ENCODE measurements around the gene PJVK. TPM values are rescaled to one million over a fixed set of nuclear protein-coding genes. Genes with fewer than 3 reads are reported as not detected.

PJVK gene
- total and polyA plus RNA-seq, 2 of the 13 experiments (the other 11 are each of a cell fraction or from before 2014, with no cell fraction given), result 1.2 to 2.6 TPM

GRCh38 chr2:178450774-178451525 lies at the start of gene PJVK, which contains the start of gene PRKRA (continued):
- TF ChIP-seq TFDP2 (CRISPR knock-in tag; IDR thresholded peaks at IDR 0.05), result peak; percentile 77
- peak; percentile 74; the same call in 1 of the 2 replicates for TF ChIP-seq ZNF775 (CRISPR knock-in tag; IDR thresholded peaks at IDR 0.05; ENCODE audit: borderline replicate concordance)
- TF ChIP-seq, protein P1, sequence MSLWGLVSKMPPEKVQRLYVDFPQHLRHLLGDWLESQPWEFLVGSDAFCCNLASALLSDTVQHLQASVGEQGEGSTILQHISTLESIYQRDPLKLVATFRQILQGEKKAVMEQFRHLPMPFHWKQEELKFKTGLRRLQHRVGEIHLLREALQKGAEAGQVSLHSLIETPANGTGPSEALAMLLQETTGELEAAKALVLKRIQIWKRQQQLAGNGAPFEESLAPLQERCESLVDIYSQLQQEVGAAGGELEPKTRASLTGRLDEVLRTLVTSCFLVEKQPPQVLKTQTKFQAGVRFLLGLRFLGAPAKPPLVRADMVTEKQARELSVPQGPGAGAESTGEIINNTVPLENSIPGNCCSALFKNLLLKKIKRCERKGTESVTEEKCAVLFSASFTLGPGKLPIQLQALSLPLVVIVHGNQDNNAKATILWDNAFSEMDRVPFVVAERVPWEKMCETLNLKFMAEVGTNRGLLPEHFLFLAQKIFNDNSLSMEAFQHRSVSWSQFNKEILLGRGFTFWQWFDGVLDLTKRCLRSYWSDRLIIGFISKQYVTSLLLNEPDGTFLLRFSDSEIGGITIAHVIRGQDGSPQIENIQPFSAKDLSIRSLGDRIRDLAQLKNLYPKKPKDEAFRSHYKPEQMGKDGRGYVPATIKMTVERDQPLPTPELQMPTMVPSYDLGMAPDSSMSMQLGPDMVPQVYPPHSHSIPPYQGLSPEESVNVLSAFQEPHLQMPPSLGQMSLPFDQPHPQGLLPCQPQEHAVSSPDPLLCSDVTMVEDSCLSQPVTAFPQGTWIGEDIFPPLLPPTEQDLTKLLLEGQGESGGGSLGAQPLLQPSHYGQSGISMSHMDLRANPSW (CRISPR knock-in tag; IDR thresholded peaks at IDR 0.05; ENCODE audit: borderline replicate concordance), result peak; percentile 10; the same call in 1 of the 2 replicates
- peak; percentile 41; the same call in 1 of the 2 replicates for TF ChIP-seq NCOA1 (CRISPR knock-in tag; IDR thresholded peaks at IDR 0.05)
- TF ChIP-seq, protein P2, sequence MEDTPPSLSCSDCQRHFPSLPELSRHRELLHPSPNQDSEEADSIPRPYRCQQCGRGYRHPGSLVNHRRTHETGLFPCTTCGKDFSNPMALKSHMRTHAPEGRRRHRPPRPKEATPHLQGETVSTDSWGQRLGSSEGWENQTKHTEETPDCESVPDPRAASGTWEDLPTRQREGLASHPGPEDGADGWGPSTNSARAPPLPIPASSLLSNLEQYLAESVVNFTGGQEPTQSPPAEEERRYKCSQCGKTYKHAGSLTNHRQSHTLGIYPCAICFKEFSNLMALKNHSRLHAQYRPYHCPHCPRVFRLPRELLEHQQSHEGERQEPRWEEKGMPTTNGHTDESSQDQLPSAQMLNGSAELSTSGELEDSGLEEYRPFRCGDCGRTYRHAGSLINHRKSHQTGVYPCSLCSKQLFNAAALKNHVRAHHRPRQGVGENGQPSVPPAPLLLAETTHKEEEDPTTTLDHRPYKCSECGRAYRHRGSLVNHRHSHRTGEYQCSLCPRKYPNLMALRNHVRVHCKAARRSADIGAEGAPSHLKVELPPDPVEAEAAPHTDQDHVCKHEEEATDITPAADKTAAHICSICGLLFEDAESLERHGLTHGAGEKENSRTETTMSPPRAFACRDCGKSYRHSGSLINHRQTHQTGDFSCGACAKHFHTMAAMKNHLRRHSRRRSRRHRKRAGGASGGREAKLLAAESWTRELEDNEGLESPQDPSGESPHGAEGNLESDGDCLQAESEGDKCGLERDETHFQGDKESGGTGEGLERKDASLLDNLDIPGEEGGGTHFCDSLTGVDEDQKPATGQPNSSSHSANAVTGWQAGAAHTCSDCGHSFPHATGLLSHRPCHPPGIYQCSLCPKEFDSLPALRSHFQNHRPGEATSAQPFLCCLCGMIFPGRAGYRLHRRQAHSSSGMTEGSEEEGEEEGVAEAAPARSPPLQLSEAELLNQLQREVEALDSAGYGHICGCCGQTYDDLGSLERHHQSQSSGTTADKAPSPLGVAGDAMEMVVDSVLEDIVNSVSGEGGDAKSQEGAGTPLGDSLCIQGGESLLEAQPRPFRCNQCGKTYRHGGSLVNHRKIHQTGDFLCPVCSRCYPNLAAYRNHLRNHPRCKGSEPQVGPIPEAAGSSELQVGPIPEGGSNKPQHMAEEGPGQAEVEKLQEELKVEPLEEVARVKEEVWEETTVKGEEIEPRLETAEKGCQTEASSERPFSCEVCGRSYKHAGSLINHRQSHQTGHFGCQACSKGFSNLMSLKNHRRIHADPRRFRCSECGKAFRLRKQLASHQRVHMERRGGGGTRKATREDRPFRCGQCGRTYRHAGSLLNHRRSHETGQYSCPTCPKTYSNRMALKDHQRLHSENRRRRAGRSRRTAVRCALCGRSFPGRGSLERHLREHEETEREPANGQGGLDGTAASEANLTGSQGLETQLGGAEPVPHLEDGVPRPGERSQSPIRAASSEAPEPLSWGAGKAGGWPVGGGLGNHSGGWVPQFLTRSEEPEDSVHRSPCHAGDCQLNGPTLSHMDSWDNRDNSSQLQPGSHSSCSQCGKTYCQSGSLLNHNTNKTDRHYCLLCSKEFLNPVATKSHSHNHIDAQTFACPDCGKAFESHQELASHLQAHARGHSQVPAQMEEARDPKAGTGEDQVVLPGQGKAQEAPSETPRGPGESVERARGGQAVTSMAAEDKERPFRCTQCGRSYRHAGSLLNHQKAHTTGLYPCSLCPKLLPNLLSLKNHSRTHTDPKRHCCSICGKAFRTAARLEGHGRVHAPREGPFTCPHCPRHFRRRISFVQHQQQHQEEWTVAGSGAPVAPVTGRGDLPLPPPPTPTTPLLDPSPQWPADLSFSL (CRISPR knock-in tag; IDR thresholded peaks at IDR 0.05), result no peak
- TF ChIP-seq RBAK (CRISPR knock-in tag; IDR thresholded peaks at IDR 0.05), result no peak
- TF ChIP-seq HDAC6 (IDR thresholded peaks at IDR 0.05; ENCODE audit: low read depth, low read length), result no peak
- peak; percentile 82; the same call in 2 of the 3 replicates for TF ChIP-seq MXI1 (IDR thresholded peaks at IDR 0.05; ENCODE audit: borderline replicate concordance, low read depth, low read length)
- TF ChIP-seq ZNF549 (CRISPR knock-in tag; IDR thresholded peaks at IDR 0.05), result no peak
- TF ChIP-seq, protein P3, sequence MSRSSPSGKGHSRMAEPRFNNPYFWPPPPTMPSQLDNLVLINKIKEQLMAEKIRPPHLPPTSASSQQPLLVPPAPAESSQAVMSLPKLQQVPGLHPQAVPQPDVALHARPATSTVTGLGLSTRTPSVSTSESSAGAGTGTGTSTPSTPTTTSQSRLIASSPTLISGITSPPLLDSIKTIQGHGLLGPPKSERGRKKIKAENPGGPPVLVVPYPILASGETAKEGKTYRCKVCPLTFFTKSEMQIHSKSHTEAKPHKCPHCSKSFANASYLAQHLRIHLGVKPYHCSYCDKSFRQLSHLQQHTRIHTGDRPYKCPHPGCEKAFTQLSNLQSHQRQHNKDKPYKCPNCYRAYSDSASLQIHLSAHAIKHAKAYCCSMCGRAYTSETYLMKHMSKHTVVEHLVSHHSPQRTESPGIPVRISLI (CRISPR knock-in tag; IDR thresholded peaks at IDR 0.05; ENCODE audit: borderline replicate concordance), result 0 out of 2 replicates have a peak, but pooled peaks have one; percentile 38
- peak; percentile 97 for TF ChIP-seq ARID4A (CRISPR knock-in tag; IDR thresholded peaks at IDR 0.05; ENCODE audit: borderline replicate concordance)
